HepG2 (cell line): ENCODE measurements around the gene RPH3AL. TPM values are rescaled to one million over a fixed set of nuclear protein-coding genes. Genes with fewer than 3 reads are reported as not detected.

Source experiments
- ATF7-NPFF ChIP-seq: sonication (generic); formaldehyde crosslinking; IDR thresholded peaks from 2 replicates; pipeline ENCODE4 v1.8.1; 2023; ENCODE audit warnings: mild to moderate bottlenecking, low read depth, missing genetic modification reagents, moderate library complexity
- CBX5 ChIP-seq: sonication (generic); formaldehyde crosslinking; IDR thresholded peaks from 2 replicates; pipeline ENCODE4 v1.4.0; 2020; ENCODE audit warnings: missing genetic modification reagents, borderline replicate concordance
- CEBPG ChIP-seq: IDR thresholded peaks from 2 replicates; pipeline ENCODE4 v1.6.1; 2016
- KDM1A ChIP-seq: IDR thresholded peaks from 2 replicates; pipeline ENCODE4 v1.6.1; 2016; ENCODE audit warnings: missing compliant biosample characterization
- KDM6A ChIP-seq: IDR thresholded peaks from 2 replicates; pipeline ENCODE4 v1.6.1; 2016; ENCODE audit warnings: low read depth
- MEIS2 ChIP-seq: sonication (generic); formaldehyde crosslinking; IDR thresholded peaks from 2 replicates; pipeline ENCODE4 v1.9.0; 2021; ENCODE audit warnings: mild to moderate bottlenecking, missing genetic modification reagents
- MYPOP ChIP-seq: sonication (generic); formaldehyde crosslinking; IDR thresholded peaks from 2 replicates; pipeline ENCODE4 v1.8.1; 2023; ENCODE audit warnings: mild to moderate bottlenecking, moderate library complexity, missing genetic modification reagents
- NKX3-1 ChIP-seq: sonication (generic); formaldehyde crosslinking; IDR thresholded peaks from 2 replicates; pipeline ENCODE4 v1.5.0; 2020; ENCODE audit warnings: missing genetic modification reagents
- PHF21A ChIP-seq: sonication (generic); formaldehyde crosslinking; IDR thresholded peaks from 2 replicates; pipeline ENCODE4 v1.5.0; 2020; ENCODE audit warnings: mild to moderate bottlenecking, missing genetic modification reagents
- RBM39 ChIP-seq: fragments of 200-400 bp; formaldehyde crosslinking; IDR thresholded peaks from one replicate; pipeline ENCODE4 v1.6.1; 2018; ENCODE audit warnings: antibody characterized with exemption, mild to moderate bottlenecking, low read depth, low read length; ENCODE audit not compliant: poor library complexity, severe bottlenecking
- SMAD9 ChIP-seq: sonication (generic); formaldehyde crosslinking; IDR thresholded peaks from 2 replicates; pipeline ENCODE4 v1.5.1; 2020; ENCODE audit warnings: mild to moderate bottlenecking, missing genetic modification reagents
- TBP ChIP-seq: sonication (generic); formaldehyde crosslinking; IDR thresholded peaks from 2 replicates; pipeline ENCODE4 v1.5.0; 2020; ENCODE audit warnings: missing genetic modification reagents
- TBX2 ChIP-seq: sonication (generic); formaldehyde crosslinking; IDR thresholded peaks from 2 replicates; pipeline ENCODE4 v1.5.0; 2020; ENCODE audit warnings: missing genetic modification reagents, mild to moderate bottlenecking, borderline replicate concordance
- ZFP36 ChIP-seq: fragments of 150-350 bp; IDR thresholded peaks from 2 replicates; pipeline ENCODE4 v1.6.1; 2018; ENCODE audit warnings: borderline replicate concordance, low read length, low read depth; ENCODE audit not compliant: partially characterized antibody
- ZFY ChIP-seq: sonication (generic); formaldehyde crosslinking; IDR thresholded peaks from 2 replicates; pipeline ENCODE4 v1.4.0; 2020; ENCODE audit warnings: missing genetic modification reagents
- ZNF136 ChIP-seq: sonication (generic); formaldehyde crosslinking; IDR thresholded peaks from 2 replicates; pipeline ENCODE4 v1.8.1; 2022; ENCODE audit warnings: low read depth, mild to moderate bottlenecking, moderate library complexity, missing genetic modification reagents
- ZNF235 ChIP-seq: sonication (generic); formaldehyde crosslinking; IDR thresholded peaks from 2 replicates; pipeline ENCODE4 v1.8.1; 2023; ENCODE audit warnings: mild to moderate bottlenecking, missing genetic modification reagents, borderline replicate concordance
- ZNF431 ChIP-seq: sonication (generic); formaldehyde crosslinking; IDR thresholded peaks from 2 replicates; pipeline ENCODE4 v1.9.0; 2022; ENCODE audit warnings: missing genetic modification reagents, low read depth, mild to moderate bottlenecking, borderline replicate concordance
- ZNF816 ChIP-seq: sonication (generic); formaldehyde crosslinking; IDR thresholded peaks from 2 replicates; pipeline ENCODE4 v1.8.0; 2022; ENCODE audit warnings: missing genetic modification reagents, mild to moderate bottlenecking, borderline replicate concordance
- polyA plus RNA-seq, 8 experiments: library from polyadenylated mRNA; depleted of rRNA in 3 of 8; stranded (reverse) in 7 of 8; unstranded in 1 of 8; fragments of >200 nt; fragmentation: Illumina TruSeq in 4 of 8; extraction: Trizol in 4 of 8; gene quantifications; 2 replicates each; pipeline versions ENCODE4 v1.2.1 to v1.2.3, GENCODE V29; 2011 to 2016; ENCODE audit warnings: low read depth in 4 of 8, missing spikeins in 1 of 8, mixed read lengths in 1 of 8; ENCODE audit not compliant: insufficient read depth in 1 of 8
- total RNA-seq, 5 experiments: library from RNA; depleted of rRNA; stranded (reverse); fragments of >200 nt; fragmentation: Illumina TruSeq; extraction: Trizol; gene quantifications; 2 replicates each; pipeline ENCODE4 v1.2.3, GENCODE V29; 2016; ENCODE audit warnings: low read depth in 1 of 5
- TF ChIP-seq, protein P1 (sequence below): sonication (generic); formaldehyde crosslinking; IDR thresholded peaks from 2 replicates; pipeline ENCODE4 v1.4.0; 2020; ENCODE audit warnings: missing genetic modification reagents
- TF ChIP-seq, protein P2 (sequence below): sonication (generic); formaldehyde crosslinking; IDR thresholded peaks from 2 replicates; pipeline ENCODE4 v1.4.0; 2020; ENCODE audit warnings: missing genetic modification reagents
- TF ChIP-seq, protein P3 (sequence below): IDR thresholded peaks from 2 replicates; pipeline ENCODE4 v1.6.1; 2012; ENCODE audit warnings: inconsistent platforms
- TF ChIP-seq, protein P4 (sequence below): IDR thresholded peaks from 2 replicates; pipeline ENCODE4 v1.6.1; 2018; ENCODE audit warnings: missing genetic modification reagents
- TF ChIP-seq, protein P5 (sequence below): IDR thresholded peaks from 2 replicates; pipeline ENCODE4 v1.6.1; 2016; ENCODE audit warnings: low read depth, control low read depth

The RPH3AL gene
- total and polyA plus RNA-seq, 2 of the 13 experiments (the other 11 are each of a cell fraction or from before 2014, with no cell fraction given) = 7.8 to 16.4 TPM

GRCh38 chr17:348692-349425 lies 3.7 kb downstream of the RPH3AL start (continued):
- TF ChIP-seq PHF21A (CRISPR knock-in tag) = 0 out of 2 replicates have a peak, but pooled peaks have one; percentile 42
- TF ChIP-seq, protein P1, sequence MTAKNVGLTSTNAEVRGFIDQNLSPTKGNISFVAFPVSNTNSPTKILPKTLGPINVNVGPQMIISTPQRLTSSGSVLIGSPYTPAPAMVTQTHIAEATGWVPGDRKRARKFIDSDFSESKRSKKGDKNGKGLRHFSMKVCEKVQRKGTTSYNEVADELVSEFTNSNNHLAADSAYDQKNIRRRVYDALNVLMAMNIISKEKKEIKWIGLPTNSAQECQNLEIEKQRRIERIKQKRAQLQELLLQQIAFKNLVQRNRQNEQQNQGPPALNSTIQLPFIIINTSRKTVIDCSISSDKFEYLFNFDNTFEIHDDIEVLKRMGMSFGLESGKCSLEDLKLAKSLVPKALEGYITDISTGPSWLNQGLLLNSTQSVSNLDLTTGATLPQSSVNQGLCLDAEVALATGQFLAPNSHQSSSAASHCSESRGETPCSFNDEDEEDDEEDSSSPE (CRISPR knock-in tag) = peak; percentile 71
- peak; percentile 57; the same call in 1 of the 2 replicates for TF ChIP-seq KDM1A (CRISPR knock-in tag)
- TF ChIP-seq, protein P2, sequence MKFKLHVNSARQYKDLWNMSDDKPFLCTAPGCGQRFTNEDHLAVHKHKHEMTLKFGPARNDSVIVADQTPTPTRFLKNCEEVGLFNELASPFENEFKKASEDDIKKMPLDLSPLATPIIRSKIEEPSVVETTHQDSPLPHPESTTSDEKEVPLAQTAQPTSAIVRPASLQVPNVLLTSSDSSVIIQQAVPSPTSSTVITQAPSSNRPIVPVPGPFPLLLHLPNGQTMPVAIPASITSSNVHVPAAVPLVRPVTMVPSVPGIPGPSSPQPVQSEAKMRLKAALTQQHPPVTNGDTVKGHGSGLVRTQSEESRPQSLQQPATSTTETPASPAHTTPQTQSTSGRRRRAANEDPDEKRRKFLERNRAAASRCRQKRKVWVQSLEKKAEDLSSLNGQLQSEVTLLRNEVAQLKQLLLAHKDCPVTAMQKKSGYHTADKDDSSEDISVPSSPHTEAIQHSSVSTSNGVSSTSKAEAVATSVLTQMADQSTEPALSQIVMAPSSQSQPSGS (CRISPR knock-in tag) = 0 out of 2 replicates have a peak, but pooled peaks have one; percentile 27
- TF ChIP-seq NKX3-1 (CRISPR knock-in tag) = 0 out of 2 replicates have a peak, but pooled peaks have one; percentile 50
- no peak for TF ChIP-seq ATF7-NPFF (CRISPR knock-in tag)
- TF ChIP-seq ZNF136 = no peak
- TF ChIP-seq KDM6A = 0 out of 2 replicates have a peak, but pooled peaks have one; percentile 19
- no peak for TF ChIP-seq ZNF431 (CRISPR knock-in tag)
- no peak for TF ChIP-seq TBP (CRISPR knock-in tag)
- peak; percentile 64; the same call in 1 of the 2 replicates for TF ChIP-seq TBX2 (CRISPR knock-in tag)
- no peak for TF ChIP-seq RBM39
- TF ChIP-seq, protein P3, sequence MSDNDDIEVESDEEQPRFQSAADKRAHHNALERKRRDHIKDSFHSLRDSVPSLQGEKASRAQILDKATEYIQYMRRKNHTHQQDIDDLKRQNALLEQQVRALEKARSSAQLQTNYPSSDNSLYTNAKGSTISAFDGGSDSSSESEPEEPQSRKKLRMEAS = peak; percentile 95
- TF ChIP-seq CEBPG (CRISPR knock-in tag) = peak; percentile 66
- peak; percentile 63 for TF ChIP-seq ZFY (CRISPR knock-in tag)
- TF ChIP-seq MYPOP (CRISPR knock-in tag) = peak; percentile 42; the same call in 1 of the 2 replicates
- TF ChIP-seq CBX5 = peak; percentile 43; the same call in 1 of the 2 replicates
- no peak for TF ChIP-seq SMAD9 (CRISPR knock-in tag)
- TF ChIP-seq, protein P4, sequence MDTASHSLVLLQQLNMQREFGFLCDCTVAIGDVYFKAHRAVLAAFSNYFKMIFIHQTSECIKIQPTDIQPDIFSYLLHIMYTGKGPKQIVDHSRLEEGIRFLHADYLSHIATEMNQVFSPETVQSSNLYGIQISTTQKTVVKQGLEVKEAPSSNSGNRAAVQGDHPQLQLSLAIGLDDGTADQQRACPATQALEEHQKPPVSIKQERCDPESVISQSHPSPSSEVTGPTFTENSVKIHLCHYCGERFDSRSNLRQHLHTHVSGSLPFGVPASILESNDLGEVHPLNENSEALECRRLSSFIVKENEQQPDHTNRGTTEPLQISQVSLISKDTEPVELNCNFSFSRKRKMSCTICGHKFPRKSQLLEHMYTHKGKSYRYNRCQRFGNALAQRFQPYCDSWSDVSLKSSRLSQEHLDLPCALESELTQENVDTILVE = peak; percentile 77
- TF ChIP-seq, protein P5, sequence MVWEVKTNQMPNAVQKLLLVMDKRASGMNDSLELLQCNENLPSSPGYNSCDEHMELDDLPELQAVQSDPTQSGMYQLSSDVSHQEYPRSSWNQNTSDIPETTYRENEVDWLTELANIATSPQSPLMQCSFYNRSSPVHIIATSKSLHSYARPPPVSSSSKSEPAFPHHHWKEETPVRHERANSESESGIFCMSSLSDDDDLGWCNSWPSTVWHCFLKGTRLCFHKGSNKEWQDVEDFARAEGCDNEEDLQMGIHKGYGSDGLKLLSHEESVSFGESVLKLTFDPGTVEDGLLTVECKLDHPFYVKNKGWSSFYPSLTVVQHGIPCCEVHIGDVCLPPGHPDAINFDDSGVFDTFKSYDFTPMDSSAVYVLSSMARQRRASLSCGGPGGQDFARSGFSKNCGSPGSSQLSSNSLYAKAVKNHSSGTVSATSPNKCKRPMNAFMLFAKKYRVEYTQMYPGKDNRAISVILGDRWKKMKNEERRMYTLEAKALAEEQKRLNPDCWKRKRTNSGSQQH (CRISPR knock-in tag) = peak; percentile 75; the same call in 1 of the 2 replicates
- no peak for TF ChIP-seq ZFP36
- TF ChIP-seq ZNF235 (CRISPR knock-in tag) = no peak
- peak; percentile 31; the same call in 1 of the 2 replicates for TF ChIP-seq MEIS2 (CRISPR knock-in tag)
- TF ChIP-seq ZNF816 = peak; percentile 77; the same call in 1 of the 2 replicates
